Smooth muscle cell (in vitro differentiated cells): ENCODE data around the gene WNT5A. TPM values are rescaled to one million over a fixed set of nuclear protein-coding genes. Genes with fewer than 3 reads are reported as not detected.
A peak's percentile ranks its signal among the peaks of the same experiment; 100 is the strongest.

Experiments used
- DNase-seq: peaks from one replicate; lab custom pipeline; 2025; ENCODE audit not compliant: unreplicated experiment; lab: John Stamatoyannopoulos, UW
- H2AFZ ChIP-seq: fragments of 200-600 bp; sonication (generic); 2 replicates; pipeline ENCODE4 v1.6.0; 2016; ENCODE audit warnings: antibody characterized with exemption, low read depth, mild to moderate bottlenecking
- H3F3A ChIP-seq: fragments of 200-600 bp; sonication (generic); 2 replicates; pipeline ENCODE4 v1.6.0; 2017; ENCODE audit warnings: antibody characterized with exemption, low read depth
- H3K27ac ChIP-seq: fragments of 200-600 bp; sonication (generic); 2 replicates; pipeline ENCODE4 v1.5.1; 2016; ENCODE audit warnings: low read depth, mild to moderate bottlenecking
- H3K27me3 ChIP-seq: fragments of 200-600 bp; sonication (generic); 2 replicates; pipeline ENCODE4 v1.6.1; 2016; ENCODE audit warnings: low read depth, mild to moderate bottlenecking
- H3K36me3 ChIP-seq: fragments of 200-600 bp; sonication (generic); 2 replicates; pipeline ENCODE4 v1.5.1; 2016; ENCODE audit warnings: low read depth
- H3K4me1 ChIP-seq: fragments of 200-600 bp; sonication (generic); 2 replicates; pipeline ENCODE4 v1.5.1; 2016; ENCODE audit warnings: low read depth
- H3K4me2 ChIP-seq: fragments of 200-600 bp; sonication (generic); 2 replicates; pipeline ENCODE4 v1.6.0; 2016; ENCODE audit warnings: mild to moderate bottlenecking
- H3K4me3 ChIP-seq: fragments of 200-600 bp; sonication (generic); 2 replicates; pipeline ENCODE4 v1.5.1; 2016; ENCODE audit warnings: mild to moderate bottlenecking
- H3K79me2 ChIP-seq: fragments of 200-600 bp; sonication (generic); 2 replicates; pipeline ENCODE4 v1.6.0; 2016; ENCODE audit warnings: low read depth, mild to moderate bottlenecking
- H3K9ac ChIP-seq: fragments of 200-600 bp; sonication (generic); 2 replicates; pipeline ENCODE4 v1.6.0; 2016; ENCODE audit warnings: low read depth
- H3K9me3 ChIP-seq: fragments of 200-600 bp; sonication (generic); replicated peaks from 2 replicates; pipeline ENCODE4 v1.5.1; 2016; ENCODE audit warnings: low read depth
- H4K20me1 ChIP-seq: fragments of 200-600 bp; sonication (generic); 2 replicates; pipeline ENCODE4 v1.6.0; 2016; ENCODE audit warnings: low read depth
- CTCF ChIP-seq: fragments of 200-600 bp; sonication (generic); IDR thresholded peaks from 2 replicates; pipeline ENCODE4 v1.5.1; 2017; ENCODE audit warnings: borderline replicate concordance, mild to moderate bottlenecking, antibody characterized with exemption; ENCODE audit not compliant: insufficient read depth, poor library complexity, severe bottlenecking
- WGBS: methylation state at CpG from one replicate; pipeline ENCODE4 v1.1.7; 2016; ENCODE audit warnings: low lambda C conversion rate; 5-methylcytosine and 5-hydroxymethylcytosine counted together
- polyA plus RNA-seq: library from polyadenylated mRNA; unstranded; fragments of >200 nt; fragmentation: Nextera tagmentation; extraction: Ambion mirVana; gene quantifications from 2 replicates; pipeline ENCODE4 v1.2.1, GENCODE V29; 2016
- total RNA-seq: library from RNA; depleted of rRNA; stranded (reverse); fragments of >200 nt; gene quantifications from 2 replicates; pipeline ENCODE4 v1.2.3, GENCODE V29; 2014

Gene WNT5A
- total and polyA plus RNA-seq, 2 experiments from 2014 or later = 12.0 to 81.8 TPM

- H4K20me1 ChIP-seq = no peaks in the 10 kb centered on the region
- no peak overlapping the region for H3K27ac ChIP-seq
- no peaks in the 10 kb centered on the region for H3K36me3 ChIP-seq
- no peak overlapping the region for H3K4me3 ChIP-seq
- H3K4me2 ChIP-seq = peak overlapping the region; percentile 58
- H3K79me2 ChIP-seq = no peaks in the 10 kb centered on the region
- DNase-seq = no peak
- H3K4me1 ChIP-seq = peaks cover 25% of the 10 kb centered on the region
- no peak overlapping the region for H2AFZ ChIP-seq
- H3F3A ChIP-seq = no peaks in the 10 kb centered on the region
- no peak overlapping the region for H3K9ac ChIP-seq
- H3K9me3 ChIP-seq = no peaks in the 10 kb centered on the region
- TF ChIP-seq CTCF = no peak
- WGBS = 42% methylated on average over 9 of the region's 9 CpGs
- H3K27me3 ChIP-seq = no peaks in the 10 kb centered on the region
Measured at GRCh38 chr3:55521064-55521737, 34.1 kb upstream of the WNT5A start.

DNA sequence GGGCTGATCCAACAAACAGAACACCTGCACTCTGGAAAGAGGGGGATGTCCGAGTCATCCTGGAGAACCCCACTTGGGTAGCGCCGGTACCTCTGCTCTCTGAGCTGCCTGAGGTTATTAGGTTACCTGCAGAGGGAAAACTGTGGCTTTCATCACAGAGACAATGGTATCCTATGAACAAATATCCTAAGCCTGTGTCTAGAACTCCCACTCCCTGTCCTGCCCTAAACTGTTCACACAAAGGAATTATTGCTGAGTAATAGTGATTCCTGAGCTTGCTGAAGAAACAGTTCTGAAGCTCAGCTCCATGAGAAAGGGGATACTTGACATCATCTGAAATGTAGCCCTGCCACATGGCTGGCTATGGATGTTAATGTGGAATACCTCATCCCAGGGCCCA, 31.9 kb upstream of the WNT5A start:
- Histone ChIP-seq H3K9me3 (no peaks in the 10 kb centered on the region), H3K27ac (no peak overlapping the region), H3K4me2 (no peak overlapping the region), H3K36me3 (no peaks in the 10 kb centered on the region), H3K4me3 (no peak overlapping the region), H3F3A (no peaks in the 10 kb centered on the region), H3K9ac (no peak overlapping the region), H3K27me3 (no peaks in the 10 kb centered on the region), H2AFZ (no peak overlapping the region), H4K20me1 (no peaks in the 10 kb centered on the region), H3K79me2 (no peaks in the 10 kb centered on the region), H3K4me1 (peaks cover 25% of the 10 kb centered on the region)
- no peak for DNase-seq
- no peak for TF ChIP-seq CTCF
- 85% methylated on average over 3 of the region's 3 CpGs for WGBS

- no peak overlapping the region for H3K27ac ChIP-seq
- H3K9me3 ChIP-seq = no peaks in the 10 kb centered on the region
- no peak overlapping the region for H2AFZ ChIP-seq
- no peaks in the 10 kb centered on the region for H3F3A ChIP-seq
- no peaks in the 10 kb centered on the region for H4K20me1 ChIP-seq
- H3K79me2 ChIP-seq = no peaks in the 10 kb centered on the region
- TF ChIP-seq CTCF = no peak
- WGBS = 78% methylated on average over 6 of the region's 6 CpGs
- no peak for DNase-seq
- H3K4me3 ChIP-seq = no peak overlapping the region
- no peaks in the 10 kb centered on the region for H3K27me3 ChIP-seq
- no peak overlapping the region for H3K4me2 ChIP-seq
- peaks cover 25% of the 10 kb centered on the region for H3K4me1 ChIP-seq
- H3K36me3 ChIP-seq = no peaks in the 10 kb centered on the region
- no peak overlapping the region for H3K9ac ChIP-seq
Measured at GRCh38 chr3:55518451-55518850, 31.3 kb upstream of the WNT5A start.

DNA sequence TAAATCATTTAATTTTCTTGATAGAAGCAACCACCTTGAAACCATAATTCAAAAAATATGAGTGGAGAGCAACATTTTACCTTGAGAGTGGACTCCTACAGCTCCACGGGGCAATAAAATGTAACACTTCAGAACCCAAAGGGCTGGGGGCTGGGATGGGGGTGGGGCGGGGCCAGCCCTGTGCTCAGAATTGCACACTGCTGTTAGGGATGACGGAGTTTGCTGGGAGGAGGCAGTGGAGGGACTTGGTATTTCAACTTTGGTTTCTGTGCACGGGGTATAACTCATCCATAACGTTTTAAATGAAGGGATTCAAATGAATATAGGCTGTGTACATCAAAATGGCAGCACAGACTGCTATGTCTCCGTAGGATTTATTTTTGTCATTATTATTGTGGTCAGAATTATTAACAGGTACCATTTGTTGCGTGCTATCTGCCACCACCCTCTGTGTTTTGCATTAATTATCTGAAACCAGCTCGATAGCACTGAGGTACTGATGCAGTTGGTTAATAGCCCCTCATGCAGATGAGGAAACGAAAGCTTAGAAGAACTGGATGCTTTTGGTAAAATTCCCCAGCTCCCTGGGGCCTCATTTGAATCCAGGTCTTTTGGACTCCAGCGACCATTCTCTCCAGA, 29.4 kb upstream of the WNT5A start:
- Histone ChIP-seq H3K27ac (no peak overlapping the region), H3K4me2 (no peak overlapping the region), H3K9ac (no peak overlapping the region), H3K4me1 (peaks cover 24% of the 10 kb centered on the region), H3K4me3 (no peak overlapping the region), H3K79me2 (no peaks in the 10 kb centered on the region), H3F3A (no peaks in the 10 kb centered on the region), H3K27me3 (no peaks in the 10 kb centered on the region), H4K20me1 (no peaks in the 10 kb centered on the region), H3K9me3 (no peaks in the 10 kb centered on the region), H2AFZ (no peak overlapping the region), H3K36me3 (no peaks in the 10 kb centered on the region)
- 80% methylated on average over 10 of the region's 10 CpGs for WGBS
- no peak for TF ChIP-seq CTCF
- no peak for DNase-seq
